Cardiac muscle cell (in vitro differentiated cells and primary cell): ENCODE data around the gene INSYN2A. TPM values are rescaled to one million over a fixed set of nuclear protein-coding genes. Genes with fewer than 3 reads are reported as not detected.

Source experiments
- DNase-seq, 2 donors: peaks; one replicate each; pipeline versions ENCODE4 v3.0.0 to v3.0.0-alpha.2; 2010 to 2017; ENCODE audit warnings: low read depth in 1 of 2, low spot score in 1 of 2
- H3K27ac ChIP-seq: fragments of 200-600 bp; sonication (generic); 2 replicates; pipeline ENCODE4 v1.5.1; 2016
- H3K27me3 ChIP-seq: fragments of 200-600 bp; sonication (generic); 2 replicates; pipeline ENCODE4 v1.6.0; 2016; ENCODE audit warnings: control low read depth
- H3K36me3 ChIP-seq: fragments of 200-600 bp; sonication (generic); 2 replicates; pipeline ENCODE4 v1.5.1; 2016; ENCODE audit warnings: control low read depth
- H3K4me1 ChIP-seq: fragments of 200-600 bp; sonication (generic); 2 replicates; pipeline ENCODE4 v1.8.1; 2017; ENCODE audit warnings: low read depth, mild to moderate bottlenecking, mixed run types
- H3K4me3 ChIP-seq: fragments of 200-600 bp; sonication (generic); 2 replicates; pipeline ENCODE4 v1.5.1; 2016; ENCODE audit warnings: mild to moderate bottlenecking
- H3K9me3 ChIP-seq: fragments of 200-600 bp; sonication (generic); 2 replicates; pipeline ENCODE4 v1.5.1; 2017; ENCODE audit warnings: low read depth, mild to moderate bottlenecking, control low read depth
- CTCF ChIP-seq: IDR thresholded peaks from 2 replicates; pipeline ENCODE4 v1.5.1; 2012; ENCODE audit warnings: low read depth, mild to moderate bottlenecking, low read length
- polyA plus RNA-seq: library from polyadenylated mRNA; unstranded; fragments of >200 nt; fragmentation: Nextera tagmentation; extraction: Ambion mirVana; gene quantifications from 2 replicates; pipeline ENCODE4 v1.2.1, GENCODE V29; 2016
- total RNA-seq: library from RNA; depleted of rRNA; stranded (reverse); fragments of >200 nt; gene quantifications from 2 replicates; pipeline ENCODE4 v1.2.3, GENCODE V29; 2016

The INSYN2A gene
- total and polyA plus RNA-seq, 2 experiments from 2014 or later, result 0.60 TPM; not detected in 1

- no peak overlapping the region for H3K4me3 ChIP-seq
- H3K9me3 ChIP-seq, result no peaks in the 10 kb centered on the region
- H3K36me3 ChIP-seq, result no peaks in the 10 kb centered on the region
- no peak overlapping the region for H3K27ac ChIP-seq
- no peak for TF ChIP-seq CTCF
- no peaks in the 10 kb centered on the region for H3K27me3 ChIP-seq
- no peak for DNase-seq
- H3K4me1 ChIP-seq, result no peaks in the 10 kb centered on the region
Observed at GRCh38 chr10:127157089-127157488, 39.3 kb downstream of the INSYN2A start.

- H3K36me3 ChIP-seq, result no peaks in the 10 kb centered on the region
- DNase-seq, result peak in 1 of 2 donors; percentile 72
- no peak overlapping the region for H3K4me3 ChIP-seq
- H3K4me1 ChIP-seq, result no peaks in the 10 kb centered on the region
- H3K9me3 ChIP-seq, result no peaks in the 10 kb centered on the region
- TF ChIP-seq CTCF, result no peak
- no peak overlapping the region for H3K27ac ChIP-seq
- no peaks in the 10 kb centered on the region for H3K27me3 ChIP-seq
Observed at GRCh38 chr10:127154831-127155620, 41.4 kb downstream of the INSYN2A start.

- Histone ChIP-seq H3K27ac (no peak overlapping the region), H3K27me3 (no peaks in the 10 kb centered on the region), H3K9me3 (no peaks in the 10 kb centered on the region), H3K4me1 (no peaks in the 10 kb centered on the region), H3K36me3 (no peaks in the 10 kb centered on the region), H3K4me3 (no peak overlapping the region)
- no peak for TF ChIP-seq CTCF
- no peak for DNase-seq
Observed at GRCh38 chr10:127153181-127153580, 43.2 kb downstream of the INSYN2A start.

- H3K4me3 ChIP-seq, result no peak overlapping the region
- no peaks in the 10 kb centered on the region for H3K4me1 ChIP-seq
- no peaks in the 10 kb centered on the region for H3K9me3 ChIP-seq
- no peaks in the 10 kb centered on the region for H3K36me3 ChIP-seq
- no peak for TF ChIP-seq CTCF
- no peaks in the 10 kb centered on the region for H3K27me3 ChIP-seq
- H3K27ac ChIP-seq, result no peak overlapping the region
- peak in 1 of 2 donors; percentile 8 for DNase-seq
Observed at GRCh38 chr10:127151981-127152699, 44.3 kb downstream of the INSYN2A start.

GRCh38 chr10:127151541-127151940, 44.9 kb downstream of the INSYN2A start:
- Histone ChIP-seq H3K4me1 (no peaks in the 10 kb centered on the region), H3K36me3 (no peaks in the 10 kb centered on the region), H3K27ac (no peak overlapping the region), H3K4me3 (no peak overlapping the region), H3K9me3 (no peaks in the 10 kb centered on the region), H3K27me3 (no peaks in the 10 kb centered on the region)
- no peak for TF ChIP-seq CTCF
- no peak for DNase-seq
